Nucleus accumbens (tissue), 56 donors: ENCODE results near the gene NUDT5.

Source experiments
- DNase-seq, 56 donors: peaks; one replicate each; lab custom pipeline; 2025; lab: John Stamatoyannopoulos, UW

Gene NUDT5

GRCh38 chr10:12165999-12166775 is 29.5 kb downstream of the NUDT5 start:
- no peak for DNase-seq

GRCh38 chr10:12165036-12165435 is 30.7 kb downstream of the NUDT5 start:
- peak in 1 of 56 donors; percentile 2 for DNase-seq

GRCh38 chr10:12164085-12164484 is 31.6 kb downstream of the NUDT5 start:
- DNase-seq, result no peak

GRCh38 chr10:12162927-12163326 is 32.8 kb downstream of the NUDT5 start:
- DNase-seq, result no peak

- no peak for DNase-seq
Observed at GRCh38 chr10:12160664-12161063, 35.0 kb downstream of the NUDT5 start.

GRCh38 chr10:12158111-12158510 is 37.6 kb downstream of the NUDT5 start:
- no peak for DNase-seq

- no peak for DNase-seq
Observed at GRCh38 chr10:12156367-12157123, 39.1 kb downstream of the NUDT5 start.

GRCh38 chr10:12154516-12154915 is 41.2 kb downstream of the NUDT5 start:
- no peak for DNase-seq

- no peak for DNase-seq
Observed at GRCh38 chr10:12150163-12150562, 45.5 kb downstream of the NUDT5 start.

- no peak for DNase-seq
Observed at GRCh38 chr10:12144538-12144937, 51.2 kb downstream of the NUDT5 start.

GRCh38 chr10:12140038-12140437 is 55.7 kb downstream of the NUDT5 start:
- DNase-seq, result no peak

- no peak for DNase-seq
Observed at GRCh38 chr10:12135631-12136030, 60.1 kb downstream of the NUDT5 start.

- DNase-seq, result peak in 27 of 56 donors; percentile 3 to 48 (median 9)
Observed at GRCh38 chr10:12130237-12130872, 65.3 kb downstream of the NUDT5 start.

- peak; percentile 50 to 97 (median 90) for DNase-seq
Observed at GRCh38 chr10:12129222-12130111, 66.2 kb downstream of the NUDT5 start, which contains the start of gene SEC61A2. Gene SEC61A2, plus strand, starts transcription at chr10:12129677. Its CDS starts 111 bp downstream, at chr10:12129788.

GRCh38 chr10:12121673-12122072 is 74.0 kb downstream of the NUDT5 start:
- no peak for DNase-seq
